Ascending aorta (tissue), 2 donors: Measurements from ENCODE around the gene APEH. TPM values are rescaled to one million over a fixed set of nuclear protein-coding genes. Genes with fewer than 3 reads are reported as not detected.

Source experiments
- DNase-seq, 2 donors: peaks; one replicate each; pipeline ENCODE4 v3.0.0-alpha.2; 2019; ENCODE audit warnings: low spot score in 2 of 2
- H3K27ac ChIP-seq, 2 donors: fragments of 200-600 bp; sonication (generic); one replicate each; pipeline ENCODE4 v1.5.1; 2016 to 2017; ENCODE audit warnings: mild to moderate bottlenecking in 1 of 2
- H3K27me3 ChIP-seq: fragments of 200-600 bp; sonication (generic); one replicate; pipeline ENCODE4 v1.5.1; 2017
- H3K36me3 ChIP-seq, 2 donors: fragments of 200-600 bp; sonication (generic); one replicate each; pipeline ENCODE4 v1.5.1; 2016
- H3K4me1 ChIP-seq, 2 donors: fragments of 200-600 bp; sonication (generic); one replicate each; pipeline ENCODE4 v1.5.1; 2016 to 2017; ENCODE audit warnings: mild to moderate bottlenecking in 1 of 2
- H3K4me3 ChIP-seq, 2 donors: fragments of 200-600 bp; sonication (generic); one replicate each; pipeline ENCODE4 v1.5.1; 2016 to 2017; ENCODE audit warnings: mild to moderate bottlenecking in 1 of 2
- H3K9me3 ChIP-seq, 2 donors: fragments of 200-600 bp; sonication (generic); one replicate each; pipeline ENCODE4 v1.5.1; 2016
- intact Hi-C: fragments of 100-400 bp; cut with DNase I; formaldehyde crosslinking; loops from one replicate; pipeline ENCODE4 v1.15.1; 2023
- total RNA-seq: library from RNA; depleted of rRNA; stranded (reverse); fragments of >200 nt; gene quantifications from one replicate; pipeline ENCODE4 v1.1.0, GENCODE V29; 2016
- TF ChIP-seq, protein P1 (sequence below), 3 experiments: fragments of 200-600 bp in 2 of 3; fragments of 450-650 bp in 1 of 3; sonication (generic) in 2 of 3; IDR thresholded peaks; one replicate each; pipeline ENCODE4 v1.5.1; 2016 to 2019; ENCODE audit warnings: antibody characterized with exemption in 3 of 3, mild to moderate bottlenecking in 1 of 3, moderate library complexity in 1 of 3

The APEH gene
- total RNA-seq, 1 donor from 2014 or later, result 79.5 TPM

DNA sequence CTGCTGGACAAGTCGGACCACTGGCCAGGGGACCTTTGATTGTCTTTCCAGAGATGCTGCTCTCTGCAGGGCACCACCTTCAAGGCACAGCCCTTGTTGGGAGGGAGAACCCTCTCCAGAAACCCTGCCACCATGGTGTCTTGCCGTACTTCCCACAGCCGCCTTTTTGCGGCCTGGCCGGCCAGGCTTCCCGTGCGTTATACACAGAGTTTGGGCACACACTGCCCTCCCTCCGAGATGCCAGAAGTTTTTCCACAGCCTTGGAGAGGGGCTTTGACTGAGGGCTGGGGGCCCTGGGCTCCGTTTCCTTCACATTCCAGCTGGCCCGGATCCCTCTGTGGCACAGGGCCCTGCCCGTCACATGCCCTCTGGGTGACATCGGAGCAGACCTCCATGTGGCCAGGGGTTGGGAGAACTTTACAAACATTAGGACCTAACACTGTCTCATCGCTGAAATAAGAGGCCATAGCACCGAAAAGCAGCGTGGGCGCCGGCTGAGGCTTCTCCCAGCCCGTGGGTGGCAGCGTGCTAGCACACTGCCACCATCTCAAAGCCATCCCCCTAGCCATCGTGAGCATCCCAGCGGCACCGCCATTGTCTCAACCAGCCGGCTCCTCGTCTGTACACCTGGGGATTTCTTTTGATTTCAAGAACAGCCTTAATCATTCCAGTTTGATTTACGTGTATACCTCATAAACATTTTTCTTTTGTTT is 6.3 kb upstream of the APEH start:
- Histone ChIP-seq H3K9me3 (no peaks in the 10 kb centered on the region), H3K4me1 (no peaks in the 10 kb centered on the region), H3K4me3 (no peak overlapping the region), H3K36me3 (no peaks in the 10 kb centered on the region), H3K27me3 (no peaks in the 10 kb centered on the region), H3K27ac (no peak overlapping the region)
- DNase-seq, result no peak
- intact Hi-C loops, result no loop called here
- TF ChIP-seq, protein P1, sequence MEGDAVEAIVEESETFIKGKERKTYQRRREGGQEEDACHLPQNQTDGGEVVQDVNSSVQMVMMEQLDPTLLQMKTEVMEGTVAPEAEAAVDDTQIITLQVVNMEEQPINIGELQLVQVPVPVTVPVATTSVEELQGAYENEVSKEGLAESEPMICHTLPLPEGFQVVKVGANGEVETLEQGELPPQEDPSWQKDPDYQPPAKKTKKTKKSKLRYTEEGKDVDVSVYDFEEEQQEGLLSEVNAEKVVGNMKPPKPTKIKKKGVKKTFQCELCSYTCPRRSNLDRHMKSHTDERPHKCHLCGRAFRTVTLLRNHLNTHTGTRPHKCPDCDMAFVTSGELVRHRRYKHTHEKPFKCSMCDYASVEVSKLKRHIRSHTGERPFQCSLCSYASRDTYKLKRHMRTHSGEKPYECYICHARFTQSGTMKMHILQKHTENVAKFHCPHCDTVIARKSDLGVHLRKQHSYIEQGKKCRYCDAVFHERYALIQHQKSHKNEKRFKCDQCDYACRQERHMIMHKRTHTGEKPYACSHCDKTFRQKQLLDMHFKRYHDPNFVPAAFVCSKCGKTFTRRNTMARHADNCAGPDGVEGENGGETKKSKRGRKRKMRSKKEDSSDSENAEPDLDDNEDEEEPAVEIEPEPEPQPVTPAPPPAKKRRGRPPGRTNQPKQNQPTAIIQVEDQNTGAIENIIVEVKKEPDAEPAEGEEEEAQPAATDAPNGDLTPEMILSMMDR (IDR thresholded peaks at IDR 0.05), result no peak

DNA sequence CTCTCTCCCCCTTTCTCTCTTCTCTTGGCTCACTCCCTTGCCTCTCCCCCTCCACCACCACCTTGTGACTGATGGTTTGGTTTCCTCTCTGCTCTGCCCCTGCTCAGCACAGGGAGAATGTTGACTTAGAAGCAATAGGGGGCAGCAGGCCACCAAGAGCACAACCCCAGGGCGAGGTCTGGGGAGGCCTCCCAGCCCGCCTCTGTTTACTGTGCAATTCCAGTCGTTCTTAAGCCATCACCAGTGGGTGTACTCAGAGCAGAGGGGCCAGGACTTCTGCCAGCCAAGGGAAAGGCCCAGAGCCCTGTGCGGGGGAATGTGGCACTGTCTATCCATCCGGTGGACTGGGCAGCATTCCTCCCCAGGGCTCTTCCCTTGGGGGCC is 5.7 kb upstream of the APEH start:
- DNase-seq, result no peak
- intact Hi-C loops, result no loop called here
- no peak overlapping the region for H3K4me3 ChIP-seq
- no peak overlapping the region for H3K27ac ChIP-seq
- peaks cover 0 to 3% of the 10 kb centered on the region in 2 donors for H3K4me1 ChIP-seq
- H3K9me3 ChIP-seq, result no peaks in the 10 kb centered on the region
- TF ChIP-seq, protein P1 (IDR thresholded peaks at IDR 0.05), result no peak
- H3K27me3 ChIP-seq, result no peaks in the 10 kb centered on the region
- H3K36me3 ChIP-seq, result no peaks in the 10 kb centered on the region

DNA sequence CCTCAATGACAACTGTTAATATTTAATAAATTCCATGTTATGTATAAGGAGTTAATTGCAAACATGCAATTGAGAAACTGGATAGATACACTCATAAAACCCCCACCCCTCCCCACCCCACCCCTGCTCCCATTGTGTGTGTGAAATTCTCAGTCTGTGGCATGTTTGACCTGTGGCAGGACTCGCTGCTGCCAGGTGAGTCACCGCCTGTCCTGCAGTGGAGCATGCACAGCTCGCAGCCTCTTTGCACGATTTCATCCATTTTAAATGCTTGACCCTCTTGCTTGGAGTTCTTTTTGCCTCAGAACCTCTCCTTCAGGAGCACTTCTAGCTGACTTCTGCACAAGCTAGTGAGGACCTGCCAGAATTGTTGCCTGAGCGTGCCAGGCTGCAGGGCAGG is 5.3 kb upstream of the APEH start:
- Histone ChIP-seq H3K36me3 (no peaks in the 10 kb centered on the region), H3K9me3 (no peaks in the 10 kb centered on the region), H3K27ac (no peak overlapping the region), H3K4me3 (no peak overlapping the region), H3K4me1 (peaks cover 0 to 4% of the 10 kb centered on the region in 2 donors), H3K27me3 (no peaks in the 10 kb centered on the region)
- TF ChIP-seq, protein P1 (IDR thresholded peaks at IDR 0.05), result no peak
- DNase-seq, result no peak
- intact Hi-C loops, result no loop called here

DNA sequence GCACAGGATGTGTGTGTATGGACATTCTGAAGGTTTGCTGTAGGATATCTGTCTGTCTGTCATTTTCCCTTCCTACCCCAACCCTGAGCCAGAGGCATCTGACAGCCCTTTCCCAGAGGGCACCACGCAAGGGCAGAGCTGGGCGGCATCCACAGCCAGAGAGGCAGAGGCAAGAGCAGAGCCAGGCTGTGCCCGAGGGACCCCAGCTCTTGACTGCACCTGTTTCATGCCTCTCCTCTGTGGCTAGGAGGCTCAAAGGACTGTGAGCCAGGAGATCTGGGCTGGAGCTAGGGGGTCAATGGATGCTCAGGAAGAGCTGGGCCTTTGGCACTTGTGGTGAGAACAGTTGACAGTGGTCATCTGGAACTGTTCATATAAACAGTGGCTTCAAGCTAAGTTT is 4.8 kb upstream of the APEH start:
- H3K27ac ChIP-seq, result no peak overlapping the region
- no peaks in the 10 kb centered on the region for H3K27me3 ChIP-seq
- TF ChIP-seq, protein P1 (IDR thresholded peaks at IDR 0.05), result no peak
- no peaks in the 10 kb centered on the region for H3K9me3 ChIP-seq
- intact Hi-C loops, result no loop called here
- H3K4me3 ChIP-seq, result no peak overlapping the region
- H3K4me1 ChIP-seq, result peaks cover 0 to 4% of the 10 kb centered on the region in 2 donors
- no peaks in the 10 kb centered on the region for H3K36me3 ChIP-seq
- no peak for DNase-seq

DNA sequence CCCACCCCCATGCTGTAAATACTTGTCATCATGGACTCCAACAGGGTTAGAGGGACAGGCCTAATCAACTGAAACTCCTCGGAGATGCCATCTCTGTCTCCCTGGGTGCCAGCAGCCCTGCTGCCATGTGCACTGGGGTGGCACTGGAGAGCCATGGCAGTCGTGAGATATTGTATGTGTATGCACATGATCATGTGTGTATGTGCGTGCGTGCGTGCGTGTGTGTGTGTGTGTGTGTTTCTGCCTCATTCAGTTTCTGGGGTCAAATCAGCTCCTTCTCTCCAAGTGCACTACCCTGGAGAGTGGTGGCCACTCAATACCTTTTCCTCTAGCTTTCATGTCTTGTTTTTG is 3.2 kb upstream of the APEH start:
- H3K4me1 ChIP-seq, result peaks cover 0 to 17% of the 10 kb centered on the region in 2 donors
- H3K9me3 ChIP-seq, result no peaks in the 10 kb centered on the region
- DNase-seq, result no peak
- intact Hi-C loops, result loop anchor here (2.0 kb wide), 1 partner anchor 132 kb away; no protein-coding TSS in a partner anchor
- H3K36me3 ChIP-seq, result peaks cover 1 to 6% of the 10 kb centered on the region in 2 donors
- no peak overlapping the region for H3K4me3 ChIP-seq
- H3K27me3 ChIP-seq, result no peaks in the 10 kb centered on the region
- no peak overlapping the region for H3K27ac ChIP-seq
- TF ChIP-seq, protein P1 (IDR thresholded peaks at IDR 0.05), result no peak
